ENCODE measurements around the gene RNF217.
"Not testable (repeated sequence)": the region's sequence is repeated elsewhere in the genome, so short reads cannot be mapped to it uniquely, and the experiment has no call there.

RNF217 gene, protein sequence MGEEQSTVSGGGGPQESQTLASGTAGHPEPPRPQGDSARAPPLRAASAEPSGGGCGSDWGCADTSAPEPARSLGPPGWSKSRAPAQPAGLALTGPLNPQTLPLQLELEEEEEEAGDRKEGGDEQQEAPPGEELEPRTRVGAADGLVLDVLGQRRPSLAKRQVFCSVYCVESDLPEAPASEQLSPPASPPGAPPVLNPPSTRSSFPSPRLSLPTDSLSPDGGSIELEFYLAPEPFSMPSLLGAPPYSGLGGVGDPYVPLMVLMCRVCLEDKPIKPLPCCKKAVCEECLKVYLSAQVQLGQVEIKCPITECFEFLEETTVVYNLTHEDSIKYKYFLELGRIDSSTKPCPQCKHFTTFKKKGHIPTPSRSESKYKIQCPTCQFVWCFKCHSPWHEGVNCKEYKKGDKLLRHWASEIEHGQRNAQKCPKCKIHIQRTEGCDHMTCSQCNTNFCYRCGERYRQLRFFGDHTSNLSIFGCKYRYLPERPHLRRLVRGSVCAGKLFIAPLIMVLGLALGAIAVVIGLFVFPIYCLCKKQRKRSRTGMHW

GRCh38 chr6:124961777-124962638 is at the start of gene RNF217:
RNF217 (plus strand) TSS chr6:124962437; CDS start chr6:124962545, 108 bp downstream.
- no peak for DNase-seq (ENCODE audit: low read depth)

- DNase-seq (ENCODE audit: low read depth), result no peak
These were observed 49.2 kb upstream of the RNF217 start for GRCh38 chr6:124913056-124913455.

- DNase-seq (ENCODE audit: low read depth), result no peak
These were observed 44.5 kb upstream of the RNF217 start for GRCh38 chr6:124917769-124918168.

DNA sequence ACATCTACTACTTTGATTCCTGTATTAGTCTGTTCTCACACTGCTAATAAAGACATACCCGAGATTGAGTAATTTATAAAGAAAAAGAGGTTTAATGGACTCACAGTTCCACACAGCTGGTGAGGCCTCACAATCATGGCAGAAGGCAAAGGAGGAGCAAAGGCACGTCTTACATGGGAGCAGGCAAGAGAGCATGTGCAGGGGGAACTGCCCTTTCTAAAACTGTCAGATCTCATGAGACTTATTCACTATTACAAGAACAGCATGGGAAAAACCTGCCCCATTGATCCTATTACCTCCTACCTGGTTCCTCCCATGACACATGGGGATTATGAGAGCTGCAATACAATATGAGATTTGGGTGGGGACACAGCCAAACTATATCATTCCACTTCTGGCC is 42.5 kb upstream of the RNF217 start:
- DNase-seq (ENCODE audit: low read depth), result not testable (repeated sequence)

GRCh38 chr6:124924333-124924759 is 37.9 kb upstream of the RNF217 start:
- no peak for DNase-seq (ENCODE audit: low read depth)

DNA sequence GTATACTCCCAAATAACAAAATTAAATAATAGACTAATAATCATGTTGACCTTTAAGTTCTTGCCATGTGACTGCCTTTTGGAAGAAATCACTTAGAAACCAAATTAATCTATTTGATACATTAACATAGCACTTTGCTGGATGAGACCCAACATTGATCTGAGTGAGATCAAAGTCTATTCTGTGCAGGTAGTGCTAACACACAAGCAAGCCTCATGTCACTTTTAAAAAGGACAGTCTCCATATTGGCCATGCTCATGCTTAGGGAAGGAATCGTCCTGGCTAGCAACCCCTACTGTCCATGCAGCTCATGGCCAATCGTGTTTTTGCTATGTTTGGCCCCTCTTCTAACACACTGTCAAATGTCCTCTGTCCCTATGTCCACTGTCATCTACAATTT is 35.8 kb upstream of the RNF217 start:
- DNase-seq (ENCODE audit: low read depth), result no peak

DNA sequence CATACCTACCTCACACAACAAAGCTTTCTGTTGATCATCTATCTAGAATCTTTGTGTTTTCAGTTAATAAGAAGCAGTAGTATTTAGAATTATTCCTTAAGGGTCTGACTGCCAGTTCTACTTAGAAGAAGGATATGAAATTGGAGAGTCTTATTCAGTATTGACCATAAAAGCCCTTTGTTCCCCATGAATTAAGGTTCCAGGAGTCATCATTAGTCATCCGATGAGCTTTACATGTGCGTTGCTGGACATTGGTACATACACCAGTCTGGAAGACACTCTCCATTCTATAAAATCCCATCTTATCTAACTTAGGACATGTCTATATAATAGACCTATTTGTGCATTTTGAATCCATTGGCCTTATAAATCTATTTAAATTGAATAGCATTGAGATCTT is 34.4 kb upstream of the RNF217 start:
- no peak for DNase-seq (ENCODE audit: low read depth)

GRCh38 chr6:124928851-124929250 is 33.4 kb upstream of the RNF217 start:
- DNase-seq (ENCODE audit: low read depth), result no peak

GRCh38 chr6:124937645-124938044 is 24.6 kb upstream of the RNF217 start:
- DNase-seq (ENCODE audit: low read depth), result no peak

GRCh38 chr6:124941259-124941658 is 21.0 kb upstream of the RNF217 start:
- DNase-seq (ENCODE audit: low read depth), result no peak

DNA sequence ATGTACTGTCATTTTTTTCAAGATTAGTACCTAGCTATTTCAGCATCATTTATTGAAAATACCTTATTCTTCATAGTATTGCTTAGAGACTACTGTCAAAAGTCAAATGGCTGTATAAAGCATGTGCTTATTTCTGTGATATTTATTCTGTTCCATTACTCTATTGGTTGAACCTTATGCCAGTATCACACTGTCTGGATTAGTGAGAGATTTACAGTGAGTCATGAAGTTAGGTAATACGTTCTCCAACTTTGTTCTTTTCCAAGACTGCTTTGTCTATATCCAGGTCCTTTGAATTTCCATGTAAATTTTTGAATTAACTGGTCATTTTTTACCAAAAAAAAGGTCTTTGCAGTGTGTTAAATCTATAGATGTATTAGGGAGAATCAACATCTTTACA is 18.6 kb upstream of the RNF217 start:
- DNase-seq (ENCODE audit: low read depth), result no peak

DNA sequence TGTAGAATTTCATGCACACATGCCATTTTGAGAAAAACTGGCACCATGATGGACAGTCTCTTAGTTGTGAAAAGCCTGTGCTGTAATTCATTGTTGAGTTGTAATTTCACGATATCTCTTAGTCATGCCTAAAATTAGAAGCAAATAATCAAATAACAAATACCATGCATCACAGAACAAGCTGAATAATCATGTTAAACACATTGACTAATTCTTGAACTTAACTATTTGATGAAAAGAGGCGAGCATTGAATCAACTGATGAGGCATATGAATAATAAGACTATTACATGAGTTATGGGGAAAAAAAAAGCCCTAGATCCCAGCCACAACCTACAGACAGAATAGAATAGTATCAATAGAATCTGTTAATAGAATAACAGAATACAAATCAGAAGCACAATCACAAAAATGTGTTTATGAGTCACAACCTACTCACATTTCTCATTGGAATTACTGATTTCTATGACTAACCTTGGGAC is 14.2 kb upstream of the RNF217 start:
- no peak for DNase-seq (ENCODE audit: low read depth)

DNA sequence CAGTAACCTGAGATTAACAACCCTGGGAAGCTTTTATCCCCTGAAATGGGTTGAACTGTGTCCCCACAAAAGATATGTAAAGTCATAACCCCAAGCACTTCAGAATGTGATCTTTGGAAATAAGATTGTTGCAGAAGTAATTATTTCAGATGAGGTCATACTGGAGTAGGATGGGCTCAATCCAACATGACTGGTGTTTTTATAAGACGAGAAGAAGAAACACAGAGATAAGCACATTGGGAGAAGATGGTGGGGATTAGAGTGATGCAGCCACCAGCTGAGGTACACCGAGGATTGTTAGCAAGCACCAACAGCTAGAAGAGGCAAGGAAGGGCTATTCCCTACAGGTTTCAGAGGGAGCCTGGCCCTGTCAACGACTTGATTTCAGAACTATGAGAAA is 12.5 kb upstream of the RNF217 start:
- no peak for DNase-seq (ENCODE audit: low read depth)

GRCh38 chr6:124953808-124954207 is 8.4 kb upstream of the RNF217 start:
- DNase-seq (ENCODE audit: low read depth), result no peak

- no peak for DNase-seq (ENCODE audit: low read depth)
These were observed 7.0 kb upstream of the RNF217 start for GRCh38 chr6:124955108-124955856.

DNA sequence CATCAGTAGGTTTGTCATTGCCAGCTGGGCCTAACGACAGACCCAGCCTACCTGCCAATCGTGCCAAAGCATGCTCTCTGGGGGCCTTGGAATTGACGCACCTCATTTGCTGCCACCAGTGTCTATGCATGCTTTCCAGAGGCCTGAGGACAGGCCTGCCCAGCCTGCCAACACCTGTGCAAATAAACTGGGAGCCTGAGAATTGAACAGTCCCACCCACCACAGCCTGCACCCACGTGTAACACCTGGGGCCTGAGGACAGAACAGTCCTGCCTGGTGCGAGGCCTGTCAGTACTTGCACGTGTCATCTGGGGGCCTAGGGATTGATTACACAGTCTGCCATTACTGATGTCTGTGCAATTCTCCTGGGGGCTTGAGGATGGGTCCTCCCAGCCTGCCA is 6.2 kb upstream of the RNF217 start:
- no peak for DNase-seq (ENCODE audit: low read depth)

GRCh38 chr6:124958149-124958548 is 4.1 kb upstream of the RNF217 start:
- DNase-seq (ENCODE audit: low read depth), result no peak

DNA sequence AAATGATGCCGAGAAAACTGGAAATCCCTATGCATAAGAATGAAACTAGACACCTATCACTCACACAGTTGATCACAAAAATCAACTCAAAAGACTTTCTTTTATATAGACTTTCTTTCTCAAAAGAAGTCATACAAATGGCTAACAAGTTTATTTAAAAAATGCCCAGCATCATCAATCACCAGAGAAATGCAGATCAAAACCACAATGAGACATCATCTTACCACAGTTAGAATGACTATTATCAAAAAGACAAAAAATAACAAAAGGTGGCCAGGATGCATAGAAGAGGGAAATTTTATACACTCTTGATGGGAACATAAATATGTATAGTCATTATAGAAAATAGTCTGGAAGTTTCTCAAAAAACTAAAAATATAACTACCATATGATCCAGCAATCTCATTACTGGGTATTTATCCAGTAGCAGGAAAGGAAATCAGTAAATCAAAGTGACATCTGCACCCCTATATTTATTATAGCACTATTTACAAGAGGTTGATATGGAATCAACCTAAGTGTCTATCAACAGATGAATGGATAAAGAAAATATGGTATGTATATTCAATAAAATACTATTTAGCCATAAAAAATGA is 3.4 kb upstream of the RNF217 start:
- DNase-seq (ENCODE audit: low read depth), result no peak

GRCh38 chr6:124960757-124961463 is 1.3 kb upstream of the RNF217 start:
- no peak for DNase-seq (ENCODE audit: low read depth)

DNA sequence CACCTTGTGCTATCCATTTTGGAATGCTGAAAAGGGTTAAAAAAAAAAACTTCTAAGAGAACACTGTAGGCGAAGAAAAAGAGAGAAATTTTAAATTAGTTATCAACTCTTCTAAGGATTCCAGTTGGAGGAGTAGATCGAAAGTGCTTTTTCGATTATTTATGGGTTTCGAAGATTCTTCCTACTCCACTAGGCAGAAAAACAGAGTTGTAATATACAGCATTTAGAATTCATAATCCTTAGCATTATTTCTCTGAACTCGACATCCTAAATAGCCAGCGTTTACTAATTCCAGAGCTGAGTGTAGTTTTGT is 817 bp upstream of the RNF217 start:
- no peak for DNase-seq (ENCODE audit: low read depth)

Data from stimulated activated CD8-positive, alpha-beta memory T cell treated with anti-CD3 and anti-CD28 coated beads, Interleukin-7, amount 100 ng/mL, for 24 hours (primary cell).